Activated naive CD4-positive, alpha-beta T cell (primary cell): Measurements from ENCODE around the gene FUOM.
A peak's percentile ranks its signal among the peaks of the same experiment; 100 is the strongest.
"Not testable (repeated sequence)": the region's sequence is repeated elsewhere in the genome, so short reads cannot be mapped to it uniquely, and the experiment has no call there.

Experiments used
- DNase-seq, 4 experiments: peaks; one replicate each; lab custom pipeline; 2025; lab: John Stamatoyannopoulos, UW

Gene FUOM

DNA sequence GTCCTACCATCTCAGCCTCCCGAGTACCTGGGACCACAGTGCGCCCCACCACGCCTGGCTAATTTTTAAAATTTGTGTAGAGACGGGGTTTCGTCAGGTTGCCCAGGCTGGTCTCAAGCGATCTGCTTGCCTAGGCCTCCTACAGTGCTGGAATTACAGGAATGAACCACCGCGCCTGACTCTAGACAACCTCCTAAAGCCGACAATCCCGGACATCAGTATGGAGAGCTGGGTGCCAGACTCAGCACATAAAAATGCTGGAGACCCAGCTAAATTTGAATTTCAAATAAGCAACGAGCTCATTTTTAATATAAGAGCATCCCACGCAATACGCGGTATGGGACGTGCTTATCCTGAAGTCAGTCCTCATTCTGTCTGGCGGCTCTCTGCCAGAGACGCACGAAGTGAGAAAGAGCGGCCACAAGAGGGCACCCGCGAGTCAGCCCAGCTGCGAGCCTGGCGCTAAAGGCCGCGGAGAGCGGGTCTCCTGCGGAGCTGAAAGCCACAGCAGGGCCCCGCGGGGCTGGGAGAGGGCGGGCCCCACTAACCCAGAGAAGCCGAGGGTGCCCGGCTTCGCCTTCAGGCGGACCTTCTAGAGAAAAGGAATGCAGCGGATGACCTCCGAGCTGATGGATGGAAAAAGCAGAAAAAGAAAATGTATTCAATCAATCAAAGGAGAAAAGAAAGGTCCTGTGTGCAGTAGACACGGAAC, 28.2 kb downstream of the FUOM start:
- peak; percentile 74 to 87 (median 84) for DNase-seq

DNA sequence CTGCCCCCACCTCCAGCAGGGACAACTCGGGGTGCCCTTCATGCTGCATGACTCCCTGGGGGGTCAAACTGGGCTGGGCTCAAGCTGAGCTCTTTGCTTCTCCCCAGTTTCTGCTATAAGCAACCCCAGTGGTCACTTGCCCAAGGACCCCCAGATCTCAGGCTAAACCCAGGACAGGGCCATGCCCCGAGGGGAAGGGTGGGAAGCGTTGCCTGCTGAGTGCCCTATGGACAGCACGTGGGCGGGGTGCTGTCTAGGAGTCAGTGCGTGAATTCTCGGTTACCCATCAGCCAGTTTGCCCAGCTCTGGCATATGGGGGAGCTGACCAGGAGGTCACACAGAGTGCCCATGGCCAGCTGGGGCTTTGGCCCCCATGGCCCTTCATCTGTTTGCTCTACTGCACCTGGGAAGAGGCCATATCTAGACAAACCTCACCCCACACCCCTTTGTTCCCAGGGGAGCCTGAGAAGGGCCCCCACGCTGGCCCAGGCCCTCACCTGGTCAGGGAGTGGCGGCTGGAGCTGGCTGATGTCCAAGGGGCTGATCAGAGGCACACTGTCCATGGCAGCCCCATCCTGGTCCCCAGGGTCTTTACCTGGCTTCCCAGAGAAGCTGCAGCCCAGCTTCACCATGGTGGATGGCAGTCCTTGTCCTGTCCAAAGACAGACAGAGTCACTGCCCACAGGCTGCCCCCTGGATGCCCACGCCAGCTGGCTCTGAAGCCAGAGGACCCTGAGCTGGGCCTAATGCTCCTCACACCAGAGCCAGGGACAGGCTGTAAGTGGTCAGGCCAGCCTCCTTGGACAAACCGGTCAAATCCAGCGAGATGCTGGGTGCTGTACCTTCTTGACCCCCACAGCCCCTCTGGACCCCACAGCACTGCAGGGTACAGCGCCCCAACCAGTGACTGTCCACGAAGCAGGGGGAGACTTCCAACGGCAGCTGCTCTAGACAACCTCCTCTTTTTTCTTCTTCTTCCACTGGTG, 29.2 kb downstream of the FUOM start:
- no peak for DNase-seq

DNA sequence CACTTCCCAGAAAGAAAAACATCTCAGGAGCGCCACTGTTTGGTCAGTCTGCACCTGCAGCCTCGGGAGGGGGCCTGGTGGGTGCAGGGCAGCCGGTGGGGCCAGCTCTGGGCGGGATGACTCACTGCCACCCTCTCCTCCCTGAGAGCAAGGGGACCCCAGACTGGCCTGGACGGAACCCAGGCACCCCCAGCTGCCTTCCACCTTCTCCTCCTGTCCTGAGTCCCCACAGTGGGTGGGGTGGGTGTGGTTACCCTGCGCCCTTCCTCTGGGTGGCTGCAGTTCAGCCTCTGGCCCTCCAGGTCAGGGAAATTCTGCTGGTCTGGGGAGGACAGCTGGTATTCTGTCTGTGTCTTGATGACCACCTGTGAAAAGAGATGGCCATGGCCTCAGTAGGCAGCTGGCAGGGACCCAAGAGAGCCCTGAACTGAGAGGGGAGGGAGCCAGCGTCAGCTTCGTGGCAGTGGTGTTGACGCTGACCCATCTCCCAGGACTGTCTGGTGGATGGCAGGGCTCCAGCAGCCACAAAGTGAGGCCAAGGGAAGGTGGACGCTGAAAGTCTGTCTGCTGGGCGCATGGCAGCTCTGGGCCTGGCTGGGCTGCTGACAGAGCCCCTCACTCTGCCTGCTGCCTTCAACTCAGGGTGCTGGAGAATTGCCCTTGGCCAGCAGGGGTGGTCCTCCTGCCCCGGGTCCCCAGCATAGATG, 30.0 kb downstream of the FUOM start:
- DNase-seq: no peak

DNA sequence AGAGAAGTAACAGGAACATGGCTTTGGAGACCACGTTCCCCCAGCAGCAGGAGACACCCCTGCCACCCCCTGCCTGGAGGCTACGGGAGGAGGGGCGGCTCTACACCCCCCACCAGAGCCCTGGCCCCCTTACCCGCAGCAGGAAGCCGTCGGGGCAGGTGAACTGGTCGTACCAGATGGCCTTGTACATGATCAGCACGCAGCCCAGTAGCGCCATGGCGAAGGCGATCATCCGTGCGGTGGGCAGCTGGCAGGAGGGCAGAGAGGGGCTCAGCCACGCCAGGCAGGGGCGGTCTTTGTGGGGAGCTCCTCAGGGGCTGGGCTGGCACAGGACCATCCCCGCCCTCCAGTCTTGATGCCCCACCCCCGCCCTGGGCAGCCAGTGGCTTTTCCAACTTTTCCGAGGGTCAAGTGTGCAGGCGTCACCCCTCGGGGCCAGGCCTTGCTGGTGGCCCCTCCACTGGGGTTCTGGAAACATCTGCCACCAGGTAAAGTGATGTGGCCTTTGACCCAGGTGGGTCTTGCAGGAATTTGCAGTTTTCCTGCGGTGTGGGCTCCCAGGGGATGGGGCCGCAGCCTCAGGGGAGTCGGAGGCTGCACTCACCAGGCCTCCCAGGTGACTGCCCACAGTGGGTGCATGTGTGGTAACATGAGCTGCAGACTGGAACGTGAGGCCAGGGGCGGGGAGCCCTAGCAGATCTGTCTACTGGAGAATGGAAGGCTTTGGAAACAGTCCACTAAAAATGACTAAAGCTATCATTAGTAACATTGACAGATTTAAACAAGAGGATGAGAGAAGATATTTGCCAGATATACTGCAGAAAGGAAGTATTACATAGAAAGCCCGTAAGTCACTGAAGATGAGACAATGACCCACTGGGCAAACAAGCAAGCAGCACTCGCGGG, 30.8 kb downstream of the FUOM start:
- DNase-seq: no peak

DNA sequence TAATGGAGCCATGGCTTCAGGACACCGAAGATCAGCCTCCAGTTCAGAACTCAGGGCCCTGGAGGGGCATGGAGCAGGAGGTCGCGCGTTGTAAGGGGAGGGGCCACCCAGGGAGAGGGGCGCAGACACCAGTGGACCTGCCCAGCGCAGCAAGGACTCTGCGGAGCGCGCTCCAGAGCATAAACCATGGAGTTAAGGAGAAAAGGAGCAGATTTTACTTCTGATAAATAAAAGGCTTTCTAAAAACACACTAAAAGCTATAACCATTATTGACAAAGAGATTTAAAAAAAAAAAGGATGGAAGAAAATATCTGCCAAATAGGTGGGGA, 31.6 kb downstream of the FUOM start:
- no peak for DNase-seq

DNA sequence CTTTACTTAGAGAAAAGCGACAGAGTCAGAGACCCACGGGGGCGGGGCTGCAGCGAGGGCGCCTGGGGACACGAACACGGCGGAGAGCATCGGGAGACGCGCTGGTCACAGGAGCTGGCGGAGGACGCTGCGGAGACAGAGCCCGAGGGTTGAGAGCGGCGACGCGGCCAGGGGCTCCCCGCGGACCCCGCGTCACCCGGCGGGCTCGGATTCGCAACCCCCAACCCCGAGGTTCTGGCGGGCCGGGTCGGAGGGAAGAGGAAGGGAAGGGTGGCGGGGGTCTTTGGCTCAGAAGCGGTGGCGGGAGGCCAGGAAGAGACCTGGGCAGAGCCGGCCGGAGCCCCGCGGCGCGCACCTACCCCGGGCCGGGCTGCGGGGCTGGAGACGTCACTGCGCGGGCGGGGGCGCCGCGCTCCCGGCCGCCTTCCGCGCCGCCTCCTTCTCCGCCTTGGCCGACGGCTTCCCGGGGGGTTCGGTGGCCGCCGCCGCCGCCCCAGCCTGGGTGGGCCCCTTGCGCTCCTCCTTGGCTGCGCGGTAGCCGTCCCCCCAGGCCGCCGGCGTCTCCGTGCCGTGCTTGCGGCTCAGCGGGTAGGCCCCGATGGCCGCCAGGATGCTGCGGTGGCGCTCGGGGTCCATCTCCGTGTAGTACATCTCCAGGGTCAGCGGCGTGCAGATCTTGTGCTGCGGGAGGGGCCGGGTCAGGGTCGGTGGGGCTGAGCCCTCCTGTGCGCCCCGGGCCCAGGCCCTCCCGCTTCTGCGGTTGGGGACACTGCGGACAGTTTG, 32.2 kb downstream of the FUOM start:
- peak in 2 of 4 experiments; percentile 11 to 19 for DNase-seq

DNA sequence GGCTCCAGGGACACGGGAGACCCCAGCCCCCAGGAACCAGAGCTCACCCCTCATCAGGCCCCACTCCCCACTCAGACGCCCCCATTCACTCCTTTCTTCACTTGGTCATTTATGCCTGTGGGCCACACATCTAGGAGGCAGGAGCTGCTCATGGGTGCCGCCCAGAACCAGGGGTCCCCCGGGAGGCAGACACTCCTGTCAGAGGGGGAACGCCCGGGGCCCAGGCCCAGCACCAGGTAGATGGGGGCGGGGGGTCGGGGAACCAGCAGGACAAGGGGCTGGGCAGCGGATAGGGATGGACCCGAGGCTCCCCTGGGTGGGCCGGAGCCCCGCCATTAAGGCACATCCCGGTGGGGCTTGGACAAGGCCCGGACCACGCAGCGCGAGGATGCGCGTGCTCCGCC, 33.0 kb downstream of the FUOM start:
- no peak for DNase-seq

DNA sequence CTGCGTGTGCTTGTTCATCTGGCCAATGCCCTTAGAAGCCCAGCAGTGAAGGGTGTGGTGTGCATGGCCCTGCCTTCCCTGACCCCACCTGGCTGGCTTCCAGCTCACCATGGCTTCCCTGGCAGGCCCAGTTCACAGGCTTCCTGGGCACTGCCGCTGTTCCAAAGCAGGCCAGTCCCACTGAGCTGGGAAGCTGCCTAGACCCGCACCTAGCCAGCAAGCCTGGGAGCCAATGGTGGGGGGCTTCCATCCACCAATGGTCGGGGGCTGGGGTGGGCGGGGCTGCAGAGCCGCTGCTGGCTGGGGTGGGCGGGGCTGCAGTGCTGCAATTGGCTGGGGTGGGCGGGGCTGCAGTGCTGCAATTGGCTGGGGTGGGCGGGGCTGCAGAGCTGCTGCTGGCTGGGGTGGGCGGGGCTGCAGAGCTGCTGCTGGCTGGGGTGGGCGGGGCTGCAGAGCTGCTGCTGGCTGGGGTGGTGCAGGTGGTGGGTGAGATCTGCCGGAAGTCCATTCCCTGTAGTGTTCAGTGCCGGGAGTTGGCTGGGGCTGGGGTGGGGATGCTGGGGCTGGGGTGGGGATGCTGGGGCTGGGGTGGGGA, 33.5 kb downstream of the FUOM start:
- DNase-seq: peak in 2 of 4 experiments; percentile 38 to 60

DNA sequence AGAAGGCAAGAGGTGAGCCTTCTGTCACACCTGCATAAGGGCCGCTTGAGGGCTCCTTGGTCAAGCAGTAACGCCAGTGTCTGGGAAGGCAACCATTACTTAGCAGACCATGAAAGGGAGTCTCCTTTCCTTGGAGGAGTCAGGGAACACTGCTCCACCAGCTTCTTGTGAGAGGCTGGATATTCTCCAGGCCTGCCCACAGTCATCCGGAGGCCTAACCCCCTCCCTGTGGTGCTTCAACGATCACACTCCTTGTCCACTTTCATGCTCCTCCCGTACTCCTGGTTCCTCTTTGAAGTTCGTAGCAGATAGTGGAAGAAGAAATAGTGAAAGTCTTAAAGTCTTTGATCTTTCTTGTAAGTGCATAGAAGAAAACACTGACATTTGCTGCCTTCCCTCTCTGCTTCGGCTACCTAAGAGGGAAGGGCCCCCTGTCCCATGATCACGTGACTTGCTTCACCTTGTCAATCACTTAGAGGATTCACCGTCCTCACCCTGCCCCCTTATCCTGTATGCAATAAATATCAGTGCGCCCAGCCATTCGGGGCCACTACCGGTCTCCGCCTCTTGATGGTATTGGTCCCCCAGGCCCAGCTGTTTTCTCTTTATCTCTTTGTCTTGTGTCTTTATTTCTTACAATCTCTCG, 35.6 kb downstream of the FUOM start:
- DNase-seq: not testable (repeated sequence)

DNA sequence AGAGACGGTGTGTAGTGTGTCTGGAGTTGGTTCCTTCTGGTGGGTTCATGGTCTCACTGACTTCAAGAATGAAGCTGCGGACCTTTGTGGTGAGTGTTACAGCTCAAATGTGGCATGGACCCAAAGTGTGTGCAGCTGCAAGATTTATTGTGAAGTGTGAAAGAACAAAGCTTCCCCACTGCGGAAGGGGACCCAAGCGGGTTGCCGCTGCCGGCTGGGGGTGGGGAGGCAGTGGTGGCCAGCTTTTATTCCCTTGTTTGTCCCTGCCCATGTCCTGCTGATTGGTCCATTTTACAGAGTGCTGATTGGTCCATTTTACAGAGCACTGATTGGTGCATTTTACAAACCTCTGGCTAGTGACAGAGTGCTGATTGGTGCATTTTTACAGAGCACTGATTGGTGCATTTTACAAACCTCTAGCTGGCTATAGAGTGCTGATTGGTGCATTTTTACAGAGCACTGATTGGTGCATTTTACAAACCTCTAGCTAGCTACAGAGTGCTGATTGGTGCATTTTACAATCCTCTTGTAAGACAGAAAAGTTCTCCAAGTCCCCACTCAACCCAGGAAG, 36.9 kb downstream of the FUOM start:
- DNase-seq: not testable (repeated sequence)

DNA sequence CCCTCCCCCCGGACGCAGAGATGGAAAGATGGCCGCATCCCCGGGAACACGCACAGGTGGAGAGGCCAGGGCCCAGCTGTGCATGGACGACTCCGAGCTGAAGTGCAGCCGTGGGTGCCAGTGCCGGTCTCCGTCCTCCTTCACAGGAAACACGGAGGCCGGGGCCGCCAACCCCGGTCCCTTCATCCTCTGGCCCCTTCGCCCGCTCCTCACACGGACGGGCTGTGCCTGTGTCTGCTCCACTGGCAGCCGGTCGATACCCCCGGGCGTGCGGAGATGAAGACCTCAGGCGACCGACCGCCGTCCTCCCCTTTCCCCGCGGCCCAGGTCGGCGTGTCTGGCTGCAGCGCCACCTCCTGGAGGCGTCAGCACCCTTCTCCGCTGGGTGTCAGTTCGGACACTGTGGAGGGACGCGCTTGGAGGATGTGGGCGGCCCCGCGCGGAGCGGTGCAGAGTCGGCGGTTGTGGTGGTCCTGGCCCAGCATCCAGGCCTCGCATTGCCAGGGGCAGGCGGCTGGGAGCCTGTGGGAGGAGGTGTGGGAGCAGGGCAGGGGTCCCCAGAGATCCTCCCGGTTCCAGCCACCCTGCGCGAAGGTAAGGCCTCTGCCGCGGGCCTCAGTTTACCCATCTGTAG, 39.2 kb downstream of the FUOM start:
- DNase-seq: peak; percentile 29 to 63 (median 42)

DNA sequence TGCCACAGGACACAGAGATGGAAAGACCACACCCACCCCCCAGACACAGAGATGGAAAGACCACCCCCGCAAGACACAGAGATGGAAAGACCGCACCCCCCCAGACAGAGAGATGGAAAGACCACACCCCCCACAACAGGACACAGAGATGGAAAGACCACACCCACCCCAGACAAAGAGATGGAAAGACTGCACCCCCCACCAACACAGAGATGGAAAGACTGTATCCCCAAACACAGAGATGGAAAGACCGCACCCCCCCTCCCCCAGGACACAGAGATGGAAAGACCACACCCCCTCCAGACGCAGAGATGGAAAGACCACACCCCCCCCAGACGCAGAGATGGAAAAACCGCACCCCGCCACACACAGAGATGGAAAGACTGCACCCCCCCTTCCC, 41.1 kb downstream of the FUOM start:
- no peak for DNase-seq

DNA sequence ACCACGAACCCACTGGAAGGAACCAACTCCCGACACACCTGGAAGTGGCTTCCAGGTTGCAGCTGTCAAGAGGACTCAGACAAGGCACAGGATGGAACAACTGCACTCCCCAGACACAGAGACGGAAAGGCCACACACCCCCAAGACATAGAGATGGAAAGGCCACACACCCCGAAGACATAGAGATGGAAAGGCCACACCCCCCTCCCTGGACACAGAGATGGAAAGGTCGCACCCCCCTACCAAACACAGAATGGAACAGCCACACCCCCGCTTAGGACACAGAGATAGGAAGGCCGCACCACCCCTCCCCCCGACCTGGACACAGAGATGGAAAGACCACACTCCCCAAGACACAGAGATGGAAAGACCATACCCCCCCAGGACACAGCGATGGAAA, 41.6 kb downstream of the FUOM start:
- DNase-seq: no peak

DNA sequence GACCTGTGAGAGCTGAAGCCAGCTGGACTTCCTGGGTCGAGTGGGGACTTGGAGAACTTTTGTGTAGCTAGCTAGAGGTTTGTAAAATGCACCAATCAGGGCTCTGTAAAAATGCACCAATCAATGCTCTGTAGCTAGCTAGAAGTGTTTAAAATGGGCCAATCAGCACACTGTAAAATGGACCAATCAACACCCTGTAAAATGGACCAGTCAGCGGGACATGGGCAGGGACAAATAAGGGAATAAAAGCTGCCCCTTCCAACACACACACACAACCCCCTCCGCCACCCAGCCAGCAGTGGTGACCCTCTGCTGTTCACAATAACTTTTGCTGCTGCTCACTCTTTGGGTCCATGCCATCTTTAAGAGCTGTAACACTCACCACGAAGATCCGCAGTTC, 42.0 kb downstream of the FUOM start:
- no peak for DNase-seq

DNA sequence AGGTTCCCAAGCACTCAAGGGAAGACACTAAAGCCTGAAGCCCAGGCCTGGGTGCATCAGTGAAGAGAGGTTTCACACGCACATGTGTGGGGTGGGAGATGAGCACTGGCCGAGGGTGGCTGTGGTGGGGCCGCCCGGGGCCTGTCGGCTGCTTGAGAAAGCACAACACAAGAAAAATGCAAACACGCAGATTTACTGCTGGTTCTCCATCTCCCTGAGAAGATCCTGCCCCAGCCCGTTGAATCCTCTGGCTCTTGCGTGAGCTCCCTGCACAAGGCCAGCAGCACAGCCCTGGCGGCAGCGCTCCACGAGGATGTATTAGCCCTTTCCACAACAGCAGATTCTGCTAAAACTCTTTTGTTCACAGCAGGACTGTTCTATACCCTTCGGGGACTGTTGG, 42.9 kb downstream of the FUOM start:
- DNase-seq: no peak

DNA sequence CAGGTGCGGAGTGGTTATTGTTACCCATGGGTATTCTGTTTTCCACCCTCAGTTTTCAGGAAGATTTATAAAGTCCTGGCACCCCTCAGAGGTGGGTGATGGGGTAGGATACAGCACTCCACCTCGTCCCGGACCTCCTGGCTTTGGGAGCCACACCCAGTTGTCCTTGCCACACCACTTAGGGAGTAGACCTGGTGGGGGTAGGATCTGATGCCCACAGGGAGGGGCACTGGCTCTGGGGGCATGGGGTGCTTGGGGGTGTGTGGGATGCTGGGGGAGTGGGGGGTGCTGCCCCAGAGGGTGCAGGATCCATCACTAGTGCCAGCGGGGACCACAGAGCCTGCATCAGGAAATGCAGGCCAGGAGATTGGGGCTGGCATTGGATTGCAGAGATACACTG, 44.6 kb downstream of the FUOM start:
- DNase-seq: no peak

DNA sequence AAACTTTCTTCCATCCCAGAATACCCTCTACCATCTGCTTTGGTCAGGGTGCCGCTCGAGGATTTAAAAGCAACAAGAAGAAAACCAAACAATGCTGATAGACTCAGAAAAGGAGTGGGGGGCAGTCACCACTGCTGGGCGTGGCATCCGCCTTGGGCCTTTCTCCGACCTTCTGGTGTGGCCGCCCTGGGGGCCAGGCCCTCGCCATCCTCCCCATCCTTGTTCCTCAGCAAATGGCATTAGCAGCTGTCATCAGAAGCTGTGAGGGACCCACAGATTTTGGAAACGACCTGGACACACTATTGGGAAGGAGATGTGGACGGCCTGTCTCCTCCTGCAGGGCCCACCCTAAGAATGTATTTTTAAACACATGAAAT, 45.1 kb downstream of the FUOM start:
- no peak for DNase-seq

DNA sequence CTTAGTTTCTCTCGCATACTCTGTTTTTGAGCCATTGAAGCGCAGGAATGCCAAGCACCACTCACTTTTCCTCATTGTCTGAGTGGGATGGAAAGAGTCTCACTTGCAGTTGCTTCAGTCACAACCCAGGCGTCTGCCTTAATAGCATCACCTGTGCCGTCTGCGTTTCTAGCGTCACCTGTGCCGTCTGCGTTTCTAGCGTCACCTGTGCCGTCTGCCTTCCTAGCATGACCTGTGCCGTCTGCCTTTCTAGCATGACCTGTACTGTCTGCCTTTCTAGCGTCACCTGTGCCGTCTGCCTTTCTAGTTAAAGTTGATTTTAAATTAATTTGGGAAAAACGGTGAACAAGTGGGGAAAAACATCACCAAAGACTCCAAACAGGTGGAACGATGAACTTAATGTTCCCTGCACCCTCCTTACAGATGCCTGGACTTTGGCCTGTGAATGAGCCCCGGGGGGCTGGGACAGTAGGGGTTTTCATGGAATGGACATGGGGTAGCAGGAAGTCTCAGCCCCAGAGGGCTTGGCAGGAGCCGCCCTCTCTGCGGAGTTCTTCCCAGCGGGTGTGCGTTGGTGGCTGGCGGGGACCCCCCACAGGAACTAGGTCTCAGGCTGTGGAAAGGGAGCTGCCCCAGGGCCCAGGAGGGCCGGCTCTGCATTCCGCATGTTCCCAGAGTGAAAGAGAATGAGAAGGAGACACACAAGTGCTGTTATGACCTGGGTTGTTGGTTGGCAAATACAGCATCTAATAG, 45.6 kb downstream of the FUOM start:
- no peak for DNase-seq
